NCI-H345 treated with DMSO at 0.1 percent for 48 hours (cell line): ENCODE data around the gene SETD7.
A peak's percentile ranks its signal among the peaks of the same experiment; 100 is the strongest.

Source experiments
- DNase-seq: peaks from one replicate; lab custom pipeline; 2025; ENCODE audit not compliant: unreplicated experiment; lab: John Stamatoyannopoulos, UW

The SETD7 gene

GRCh38 chr4:139574641-139575040 is 18.6 kb upstream of the SETD7 start:
- no peak for DNase-seq

- no peak for DNase-seq
Measured at GRCh38 chr4:139568206-139568955, 12.4 kb upstream of the SETD7 start.

GRCh38 chr4:139567159-139567870 is 11.3 kb upstream of the SETD7 start:
- DNase-seq: no peak

- no peak for DNase-seq
Measured at GRCh38 chr4:139564502-139564901, 8.5 kb upstream of the SETD7 start.

GRCh38 chr4:139563515-139563914 is 7.5 kb upstream of the SETD7 start:
- DNase-seq: no peak

- no peak for DNase-seq
Measured at GRCh38 chr4:139562839-139563238, 6.8 kb upstream of the SETD7 start.

GRCh38 chr4:139562067-139562684 is 6.2 kb upstream of the SETD7 start:
- DNase-seq: no peak

- DNase-seq: no peak
Measured at GRCh38 chr4:139560406-139561104, 4.5 kb upstream of the SETD7 start.

GRCh38 chr4:139559687-139560086 is 3.7 kb upstream of the SETD7 start:
- DNase-seq: no peak

GRCh38 chr4:139559089-139559479 is 3.1 kb upstream of the SETD7 start:
- no peak for DNase-seq

- DNase-seq: no peak
Measured at GRCh38 chr4:139558235-139559088, 2.4 kb upstream of the SETD7 start.

- no peak for DNase-seq
Measured at GRCh38 chr4:139557556-139558110, 1.6 kb upstream of the SETD7 start.

- peak; percentile 68 for DNase-seq
Measured at GRCh38 chr4:139556724-139557555, 921 bp upstream of the SETD7 start.

GRCh38 chr4:139555705-139556070 is 331 bp downstream of the SETD7 start:
- no peak for DNase-seq

- DNase-seq: peak; percentile 49
Measured at GRCh38 chr4:139554893-139555704, 920 bp downstream of the SETD7 start.

GRCh38 chr4:139554642-139554892 is 1.5 kb downstream of the SETD7 start:
- DNase-seq: no peak

GRCh38 chr4:139553751-139554641 is 2.0 kb downstream of the SETD7 start:
- DNase-seq: no peak
